ENCODE measurements around the gene PKN2.
"Not testable (repeated sequence)": the region's sequence is repeated elsewhere in the genome, so short reads cannot be mapped to it uniquely, and the experiment has no call there.

PKN2 gene

GRCh38 chr1:88851303-88852063 lies 167.4 kb downstream of the PKN2 start:
- no peak overlapping the region for H3K27ac ChIP-seq
- H3K4me3 ChIP-seq (IDR thresholded peaks at IDR 0.05; ENCODE audit: insufficient read depth, low read depth, low read length): no peak overlapping the region
- no peaks in the 10 kb centered on the region for H3K79me2 ChIP-seq (ENCODE audit: insufficient read depth, low read depth)
- no peak overlapping the region for H3K9ac ChIP-seq
- no peak overlapping the region for H3K4me2 ChIP-seq
- no peak overlapping the region for H2AFZ ChIP-seq (ENCODE audit: low read depth)
- TF ChIP-seq CTCF (conservative IDR thresholded peaks at IDR 0.05; ENCODE audit: low read depth, low read length): no peak
- no peaks in the 10 kb centered on the region for H3K4me1 ChIP-seq (ENCODE audit: low read depth, poor library complexity, severe bottlenecking)
- H3K27me3 ChIP-seq (ENCODE audit: insufficient read depth, low read depth): no peaks in the 10 kb centered on the region
- H3K36me3 ChIP-seq (ENCODE audit: insufficient read depth): no peaks in the 10 kb centered on the region
- H4K20me1 ChIP-seq (ENCODE audit: insufficient read depth): no peaks in the 10 kb centered on the region

DNA sequence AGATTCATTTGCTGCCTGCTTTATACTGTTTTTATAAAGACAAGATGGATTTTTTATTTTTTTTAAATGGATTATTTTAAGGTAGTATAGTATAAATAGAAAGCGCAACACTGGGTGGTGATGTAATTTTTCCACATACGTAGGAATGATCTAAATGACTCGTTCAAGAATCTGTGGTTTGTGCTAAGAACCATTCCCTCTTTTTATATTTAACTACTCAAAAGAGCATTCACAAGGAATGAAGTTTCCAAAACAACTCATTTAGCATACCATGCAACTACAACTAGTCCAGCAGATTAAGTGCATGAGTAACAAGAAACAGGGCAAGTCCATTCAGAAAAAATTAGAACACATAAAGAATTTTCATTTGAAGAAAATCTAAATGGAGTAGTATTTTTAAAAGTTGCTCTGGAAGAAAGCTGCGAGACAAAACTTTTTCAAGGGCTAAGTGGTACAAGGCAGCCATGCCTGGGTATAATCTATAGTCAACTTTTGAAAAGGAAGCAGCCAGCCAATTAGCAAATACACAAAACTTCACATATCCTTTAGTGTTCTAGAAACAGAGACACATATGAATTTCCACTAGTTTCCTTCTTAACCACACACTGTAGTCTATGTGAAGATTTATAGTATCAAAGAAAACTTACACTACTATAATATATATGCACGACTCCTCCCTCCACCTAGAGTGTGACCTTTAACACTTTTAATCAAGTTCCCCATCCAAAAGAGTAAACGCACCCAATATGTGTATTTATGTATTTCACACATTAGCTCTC lies 183.9 kb downstream of the PKN2 start:
- Histone ChIP-seq H3K4me1 (ENCODE audit: low read depth, poor library complexity, severe bottlenecking) (no peaks in the 10 kb centered on the region), H3K27ac (no peak overlapping the region), H3K27me3 (ENCODE audit: insufficient read depth, low read depth) (no peaks in the 10 kb centered on the region), H3K79me2 (ENCODE audit: insufficient read depth, low read depth) (peaks cover 18% of the 10 kb centered on the region; the same call in 1 of the 2 replicates), H2AFZ (ENCODE audit: low read depth) (no peak overlapping the region), H3K4me2 (no peak overlapping the region), H3K9ac (no peak overlapping the region), H3K36me3 (ENCODE audit: insufficient read depth) (no peaks in the 10 kb centered on the region), H4K20me1 (ENCODE audit: insufficient read depth) (no peaks in the 10 kb centered on the region), H3K4me3 (IDR thresholded peaks at IDR 0.05; ENCODE audit: insufficient read depth, low read depth, low read length) (no peak overlapping the region)
- no peak for TF ChIP-seq CTCF (conservative IDR thresholded peaks at IDR 0.05; ENCODE audit: low read depth, low read length)

DNA sequence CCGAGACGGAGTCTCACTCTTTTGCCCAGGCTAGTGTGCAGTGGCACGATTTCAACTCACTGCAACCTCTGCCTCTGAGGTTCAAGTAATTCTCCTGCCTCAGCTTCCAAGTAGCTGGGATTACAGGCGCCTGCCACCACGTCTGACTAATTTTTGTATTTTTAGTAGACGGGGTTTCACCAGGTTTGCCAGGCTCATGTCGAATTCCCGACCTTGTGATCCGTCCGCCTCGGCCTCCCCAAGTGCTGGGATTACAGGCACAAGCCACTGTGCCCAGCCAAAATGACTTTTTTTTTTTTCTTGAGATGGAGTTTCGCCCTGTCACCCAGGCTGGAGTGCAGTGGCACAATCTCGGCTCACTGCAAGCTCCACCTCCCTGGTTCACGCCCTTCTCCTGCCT lies 185.6 kb downstream of the PKN2 start:
- H4K20me1 ChIP-seq (ENCODE audit: insufficient read depth); H3K9ac ChIP-seq; H3K4me2 ChIP-seq; H3K36me3 ChIP-seq (ENCODE audit: insufficient read depth); H2AFZ ChIP-seq (ENCODE audit: low read depth); H3K4me3 ChIP-seq (IDR thresholded peaks at IDR 0.05; ENCODE audit: insufficient read depth, low read depth, low read length); H3K27me3 ChIP-seq (ENCODE audit: insufficient read depth, low read depth); H3K27ac ChIP-seq; H3K4me1 ChIP-seq (ENCODE audit: low read depth, poor library complexity, severe bottlenecking): not testable (repeated sequence)
- H3K79me2 ChIP-seq (ENCODE audit: insufficient read depth, low read depth): peaks cover 19% of the 10 kb centered on the region; the same call in 1 of the 2 replicates

DNA sequence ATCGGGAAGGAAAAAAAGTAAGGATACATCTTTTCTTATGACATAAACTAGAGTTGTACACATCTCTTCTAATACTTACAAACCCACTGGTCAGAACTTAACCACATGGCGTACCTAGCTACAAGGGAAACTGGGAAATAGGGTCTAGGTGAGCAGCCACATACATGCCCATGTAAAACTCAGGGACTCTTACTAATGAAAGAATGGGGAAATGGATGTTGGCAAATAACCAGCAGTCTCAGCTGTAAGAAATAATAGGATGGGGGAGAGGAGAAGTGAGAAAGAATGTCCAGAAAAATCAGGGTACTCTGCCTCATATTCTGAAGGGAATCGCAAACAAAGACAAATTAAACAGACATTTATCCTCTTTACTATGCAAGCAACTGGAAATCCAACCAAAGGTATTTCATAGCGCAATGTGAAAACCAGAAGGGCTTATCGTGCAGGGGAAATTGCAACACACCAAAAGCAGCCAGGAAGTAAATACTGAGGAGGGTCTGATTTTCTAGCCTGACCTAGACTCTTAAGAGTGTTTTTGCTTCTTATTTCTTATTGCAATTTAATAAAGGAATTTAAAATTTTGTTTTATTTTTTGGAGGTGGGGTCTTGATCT lies 189.8 kb downstream of the PKN2 start:
- peaks cover 23% of the 10 kb centered on the region; the same call in 1 of the 2 replicates for H3K79me2 ChIP-seq (ENCODE audit: insufficient read depth, low read depth)
- no peaks in the 10 kb centered on the region for H4K20me1 ChIP-seq (ENCODE audit: insufficient read depth)

More for the DNA sequence above, 189.8 kb downstream of the PKN2 start:
- no peak for TF ChIP-seq CTCF (conservative IDR thresholded peaks at IDR 0.05; ENCODE audit: low read depth, low read length)
- no peak overlapping the region for H3K27ac ChIP-seq
- H2AFZ ChIP-seq (ENCODE audit: low read depth): no peak overlapping the region
- no peak overlapping the region for H3K4me2 ChIP-seq
- H3K27me3 ChIP-seq (ENCODE audit: insufficient read depth, low read depth): no peaks in the 10 kb centered on the region
- H3K4me3 ChIP-seq (IDR thresholded peaks at IDR 0.05; ENCODE audit: insufficient read depth, low read depth, low read length): no peak overlapping the region
- H3K4me1 ChIP-seq (ENCODE audit: low read depth, poor library complexity, severe bottlenecking): no peaks in the 10 kb centered on the region
- no peak overlapping the region for H3K9ac ChIP-seq
- H3K36me3 ChIP-seq (ENCODE audit: insufficient read depth): no peaks in the 10 kb centered on the region

Data from KMS-11 (cell line).